Hepatocyte (in vitro differentiated cells): ENCODE results near the gene ARFRP1. TPM values are rescaled to one million over a fixed set of nuclear protein-coding genes. Genes with fewer than 3 reads are reported as not detected.

Experiments
- DNase-seq: peaks from one replicate; pipeline ENCODE4 v3.0.0-alpha.2; 2016; ENCODE audit warnings: low spot score
- H2AFZ ChIP-seq: fragments of 200-600 bp; sonication (generic); 2 replicates; pipeline ENCODE4 v1.6.0; 2016; ENCODE audit warnings: antibody characterized with exemption, mild to moderate bottlenecking
- H3K27ac ChIP-seq: fragments of 200-600 bp; sonication (generic); 2 replicates; pipeline ENCODE4 v1.5.1; 2016; ENCODE audit warnings: mild to moderate bottlenecking
- H3K27me3 ChIP-seq: fragments of 200-600 bp; sonication (generic); 2 replicates; pipeline ENCODE4 v1.6.1; 2016
- H3K36me3 ChIP-seq: fragments of 200-600 bp; sonication (generic); replicated peaks from 2 replicates; pipeline ENCODE4 v1.5.1; 2016; ENCODE audit warnings: low read depth; ENCODE audit not compliant: insufficient read depth
- H3K4me1 ChIP-seq: fragments of 200-600 bp; sonication (generic); 2 replicates; pipeline ENCODE4 v1.5.1; 2016; ENCODE audit warnings: mild to moderate bottlenecking, moderate library complexity; ENCODE audit not compliant: insufficient read depth
- H3K4me2 ChIP-seq: fragments of 200-600 bp; sonication (generic); 2 replicates; pipeline ENCODE4 v1.6.0; 2016
- H3K4me3 ChIP-seq: fragments of 200-600 bp; sonication (generic); 2 replicates; pipeline ENCODE4 v1.5.1; 2016; ENCODE audit warnings: mild to moderate bottlenecking
- H3K79me2 ChIP-seq: fragments of 200-600 bp; sonication (generic); 2 replicates; pipeline ENCODE4 v1.6.0; 2017; ENCODE audit warnings: mild to moderate bottlenecking
- H3K9me2 ChIP-seq: fragments of 200-600 bp; sonication (generic); replicated peaks from 2 replicates; pipeline ENCODE4 v1.6.0; 2017; ENCODE audit warnings: mild to moderate bottlenecking; ENCODE audit not compliant: insufficient read depth
- H3K9me3 ChIP-seq: fragments of 200-600 bp; sonication (generic); 2 replicates; pipeline ENCODE4 v1.5.1; 2016; ENCODE audit warnings: low read depth, mild to moderate bottlenecking
- H4K20me1 ChIP-seq: fragments of 200-600 bp; sonication (generic); 2 replicates; pipeline ENCODE4 v1.6.0; 2016; ENCODE audit warnings: mild to moderate bottlenecking; ENCODE audit not compliant: insufficient read depth, poor library complexity, severe bottlenecking
- CTCF ChIP-seq: fragments of 200-600 bp; sonication (generic); IDR thresholded peaks from 2 replicates; pipeline ENCODE4 v1.5.1; 2016; ENCODE audit warnings: antibody characterized with exemption, mild to moderate bottlenecking; ENCODE audit not compliant: poor library complexity
- EZH2 ChIP-seq: fragments of 200-600 bp; sonication (generic); IDR thresholded peaks from 2 replicates; pipeline ENCODE4 v1.6.1; 2016; ENCODE audit warnings: antibody characterized with exemption, mild to moderate bottlenecking, borderline replicate concordance
- EZH2phosphoT487 ChIP-seq: fragments of 200-600 bp; sonication (generic); IDR thresholded peaks from one replicate; pipeline ENCODE4 v1.6.1; 2018; ENCODE audit warnings: antibody characterized with exemption, mild to moderate bottlenecking, low read depth, moderate library complexity; ENCODE audit not compliant: unreplicated experiment, severe bottlenecking
- WGBS: methylation state at CpG from one replicate; pipeline ENCODE4 v1.1.6; 2016; ENCODE audit warnings: low lambda C conversion rate; ENCODE audit errors: missing lambda C conversion rate; 5-methylcytosine and 5-hydroxymethylcytosine counted together
- polyA plus RNA-seq: library from polyadenylated mRNA; unstranded; fragments of >200 nt; fragmentation: Nextera tagmentation; extraction: Ambion mirVana; gene quantifications from 2 replicates; pipeline ENCODE4 v1.2.1, GENCODE V29; 2016
- total RNA-seq: library from RNA; depleted of rRNA; stranded (reverse); fragments of >200 nt; gene quantifications from 2 replicates; pipeline ENCODE4 v1.2.3, GENCODE V29; 2014

ARFRP1 gene
- total and polyA plus RNA-seq, 2 experiments from 2014 or later: 31.5 to 38.0 TPM

GRCh38 chr20:63748934-63749270 lies 41.1 kb upstream of the ARFRP1 start:
- Histone ChIP-seq H2AFZ (no peak overlapping the region), H3K4me3 (no peak overlapping the region), H3K9me2 (no peaks in the 10 kb centered on the region), H3K79me2 (no peaks in the 10 kb centered on the region), H3K4me2 (no peak overlapping the region), H4K20me1 (no peaks in the 10 kb centered on the region), H3K9me3 (no peaks in the 10 kb centered on the region), H3K4me1 (no peaks in the 10 kb centered on the region), H3K27ac (no peak overlapping the region), H3K36me3 (no peaks in the 10 kb centered on the region), H3K27me3 (no peaks in the 10 kb centered on the region)
- no peak for DNase-seq
- TF ChIP-seq EZH2 (no peak), EZH2phosphoT487 (no peak), CTCF (no peak)
- WGBS: 89% methylated on average over 11 of the region's 11 CpGs

GRCh38 chr20:63748070-63748933 lies 40.5 kb upstream of the ARFRP1 start:
- H3K27ac ChIP-seq: no peak overlapping the region
- no peaks in the 10 kb centered on the region for H3K36me3 ChIP-seq
- TF ChIP-seq CTCF: no peak
- TF ChIP-seq EZH2phosphoT487: no peak
- no peak for TF ChIP-seq EZH2
- H3K9me3 ChIP-seq: no peaks in the 10 kb centered on the region
- no peaks in the 10 kb centered on the region for H3K27me3 ChIP-seq
- no peak overlapping the region for H2AFZ ChIP-seq
- H4K20me1 ChIP-seq: no peaks in the 10 kb centered on the region
- 86% methylated on average over 20 of the region's 20 CpGs for WGBS
- H3K9me2 ChIP-seq: no peaks in the 10 kb centered on the region
- no peaks in the 10 kb centered on the region for H3K4me1 ChIP-seq
- H3K79me2 ChIP-seq: no peaks in the 10 kb centered on the region
- no peak overlapping the region for H3K4me3 ChIP-seq
- no peak overlapping the region for H3K4me2 ChIP-seq
- peak; percentile 4 for DNase-seq

GRCh38 chr20:63747622-63748069 lies 39.9 kb upstream of the ARFRP1 start:
- H3K4me1 ChIP-seq: no peaks in the 10 kb centered on the region
- no peaks in the 10 kb centered on the region for H3K27me3 ChIP-seq
- H3K4me3 ChIP-seq: no peak overlapping the region
- H3K9me3 ChIP-seq: no peaks in the 10 kb centered on the region
- peak; percentile 4 for DNase-seq
- H3K9me2 ChIP-seq: no peaks in the 10 kb centered on the region
- 85% methylated on average over 10 of the region's 13 CpGs for WGBS
- no peak overlapping the region for H3K27ac ChIP-seq
- no peak overlapping the region for H3K4me2 ChIP-seq
- TF ChIP-seq EZH2: no peak
- no peak for TF ChIP-seq CTCF
- TF ChIP-seq EZH2phosphoT487: no peak
- H3K36me3 ChIP-seq: no peaks in the 10 kb centered on the region
- H4K20me1 ChIP-seq: no peaks in the 10 kb centered on the region
- no peak overlapping the region for H2AFZ ChIP-seq
- H3K79me2 ChIP-seq: no peaks in the 10 kb centered on the region
